Hematopoietic multipotent progenitor cell treated with erythropoietin and hydrocortisone succinate and interleukin-3 and kit ligand, for 8 days (in vitro differentiated cells): ENCODE data around the gene SRMS.
A peak's percentile ranks its signal among the peaks of the same experiment; 100 is the strongest.

Experiments
- DNase-seq: peaks from one replicate; pipeline ENCODE4 v3.0.0-alpha.2; 2015

The SRMS gene

GRCh38 chr20:63551068-63551467 is 3.5 kb upstream of the SRMS start:
- DNase-seq: no peak

DNA sequence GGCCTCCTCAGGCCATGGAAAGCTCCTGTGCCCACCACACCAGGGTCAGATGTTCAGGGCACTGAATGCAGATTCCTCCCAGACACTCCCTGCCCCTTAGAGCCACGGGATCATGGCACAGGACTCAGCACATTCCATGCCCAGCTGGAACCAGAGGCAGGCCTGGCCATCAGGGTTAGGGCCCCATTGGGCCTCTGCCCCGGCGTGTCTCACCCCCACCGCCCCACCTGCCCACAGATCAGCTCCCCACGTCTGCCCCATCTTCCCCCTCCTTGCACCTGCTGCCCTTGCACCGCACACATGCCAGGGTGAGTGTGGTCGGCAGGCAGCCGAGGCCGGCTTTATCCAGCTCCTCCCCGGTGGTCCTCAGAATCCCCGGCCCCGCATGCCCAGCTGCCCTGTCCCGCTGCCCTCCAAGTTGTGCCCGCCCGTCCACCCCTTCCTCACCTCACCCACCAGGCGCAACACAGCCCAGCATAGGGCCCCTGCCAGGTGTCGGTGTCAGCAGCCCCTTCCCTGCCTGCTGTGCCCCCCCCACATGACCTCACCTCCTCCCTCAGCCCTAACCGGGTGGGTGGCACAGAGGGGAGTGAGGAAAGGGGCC is 2.2 kb upstream of the SRMS start:
- no peak for DNase-seq

DNA sequence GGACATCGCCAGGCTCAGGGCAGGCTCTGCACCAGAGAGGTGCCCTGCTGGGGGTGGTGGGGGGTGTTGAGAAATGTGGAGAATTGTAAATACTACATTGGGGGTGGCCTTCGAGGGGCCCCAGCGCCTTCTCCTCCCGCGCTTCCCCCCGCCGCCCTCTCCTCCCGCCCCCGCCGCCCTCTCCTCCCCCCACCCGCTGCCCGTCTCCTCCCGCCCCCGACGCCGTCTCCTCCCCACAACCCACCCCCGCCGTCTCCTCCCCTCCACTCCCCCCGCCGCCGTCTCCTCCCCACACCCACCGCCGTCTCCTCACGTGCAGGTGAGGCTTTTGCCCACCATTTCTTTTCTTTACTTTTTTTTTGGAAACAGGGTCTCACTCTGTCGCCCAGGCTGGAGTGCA is 1.5 kb upstream of the SRMS start:
- no peak for DNase-seq

GRCh38 chr20:63548542-63548941 is 993 bp upstream of the SRMS start:
- no peak for DNase-seq

- DNase-seq: no peak
These were observed 409 bp downstream of the SRMS start for GRCh38 chr20:63546956-63547724.

GRCh38 chr20:63546256-63546955 is 1.1 kb downstream of the SRMS start:
- DNase-seq: no peak

- no peak for DNase-seq
These were observed 1.7 kb downstream of the SRMS start for GRCh38 chr20:63545814-63546213.

DNA sequence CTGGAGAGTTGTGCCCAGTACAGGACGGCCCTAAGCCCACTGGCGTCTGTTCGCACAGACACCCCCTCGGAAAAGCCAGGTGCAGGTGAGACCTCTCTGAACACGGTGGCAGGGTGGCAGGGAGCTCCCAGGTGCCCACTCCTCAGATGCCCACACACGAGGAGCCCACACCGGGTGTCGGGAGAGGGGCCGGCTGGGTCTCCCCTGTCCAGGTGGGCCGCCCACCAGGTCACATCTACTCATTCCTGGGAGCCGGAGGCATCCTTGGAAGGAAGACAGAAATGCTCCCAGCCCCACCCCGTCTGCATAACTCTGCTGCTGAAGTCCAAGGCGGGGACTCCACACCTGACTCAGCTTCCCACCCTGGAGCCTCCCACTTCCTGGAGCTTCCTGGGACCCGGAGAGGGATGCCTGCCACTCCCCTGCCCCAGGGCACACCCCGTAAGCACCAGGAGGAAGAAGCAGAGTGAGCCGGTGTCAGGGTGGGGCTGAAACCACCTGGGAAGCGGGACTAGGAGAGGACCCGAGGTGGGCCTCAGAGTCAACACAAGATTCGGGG is 2.5 kb downstream of the SRMS start:
- DNase-seq: no peak

- no peak for DNase-seq
These were observed 3.1 kb downstream of the SRMS start for GRCh38 chr20:63544241-63544957.

DNA sequence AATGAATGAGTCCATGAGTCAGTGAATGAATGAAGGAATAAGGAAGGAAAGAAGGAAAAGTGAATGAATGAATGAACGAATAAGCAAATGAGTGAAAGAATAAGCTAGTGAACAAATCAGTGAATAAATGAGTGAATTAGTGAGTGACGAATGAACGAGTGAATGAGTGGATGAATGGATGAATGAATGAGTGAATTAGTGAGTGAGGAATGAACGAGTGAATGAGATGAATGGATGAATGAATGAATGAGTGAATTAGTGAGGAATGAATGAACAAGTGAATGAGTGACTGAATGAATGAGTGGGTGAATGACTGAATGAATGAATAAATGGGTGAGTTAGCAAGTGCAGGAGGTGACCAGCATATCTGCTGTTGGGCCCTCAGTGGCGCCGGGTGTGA is 3.8 kb downstream of the SRMS start:
- no peak for DNase-seq

- no peak for DNase-seq
These were observed 4.4 kb downstream of the SRMS start for GRCh38 chr20:63543131-63543530.

DNA sequence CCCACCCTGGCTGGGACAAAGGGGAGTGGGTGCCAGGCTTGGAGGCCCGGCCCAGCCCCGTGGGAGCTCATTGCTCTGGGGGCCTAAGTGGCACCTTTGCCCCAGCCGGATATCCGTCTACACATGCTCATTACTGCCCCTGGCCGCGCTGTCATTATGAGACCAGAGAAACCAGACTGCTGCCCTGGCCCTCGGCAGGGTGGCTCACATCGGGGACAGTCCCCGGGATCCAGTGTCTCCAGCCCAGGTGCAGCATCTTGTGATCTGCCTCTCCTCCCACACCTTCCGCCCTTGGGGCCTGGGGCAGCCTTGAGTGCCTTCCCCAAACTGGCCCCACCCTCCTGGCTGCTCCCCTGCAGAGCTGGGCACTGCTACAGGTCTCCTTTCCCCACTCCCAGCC is 4.9 kb downstream of the SRMS start:
- DNase-seq: no peak

DNA sequence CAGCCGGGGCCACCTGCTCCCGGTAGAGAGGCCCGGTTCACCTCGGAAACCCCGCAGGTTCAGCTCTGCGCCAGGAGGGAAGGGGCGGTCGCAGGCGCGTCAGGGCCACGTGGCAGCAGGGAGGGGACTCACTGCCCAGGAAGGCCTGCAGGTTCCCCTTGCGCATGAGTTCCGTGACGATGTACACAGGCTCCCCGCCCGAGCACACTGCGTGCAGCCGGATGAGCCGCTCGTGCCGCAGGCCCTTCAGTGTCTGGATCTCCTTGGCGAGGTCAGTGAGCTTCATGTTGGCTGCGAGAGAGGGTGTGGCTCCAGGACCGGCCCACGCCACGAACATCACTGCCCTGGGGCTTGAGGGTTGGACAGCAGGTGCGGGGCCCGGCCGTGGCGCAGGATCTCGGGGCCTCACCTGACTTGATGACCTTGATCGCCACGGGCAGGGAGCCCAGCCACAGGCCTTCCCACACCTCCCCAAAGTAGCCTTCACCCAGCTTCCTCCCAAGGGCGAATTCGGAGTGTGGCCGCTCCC is 5.5 kb downstream of the SRMS start:
- DNase-seq: no peak

- DNase-seq: no peak
These were observed 6.2 kb downstream of the SRMS start for GRCh38 chr20:63541371-63541770.

DNA sequence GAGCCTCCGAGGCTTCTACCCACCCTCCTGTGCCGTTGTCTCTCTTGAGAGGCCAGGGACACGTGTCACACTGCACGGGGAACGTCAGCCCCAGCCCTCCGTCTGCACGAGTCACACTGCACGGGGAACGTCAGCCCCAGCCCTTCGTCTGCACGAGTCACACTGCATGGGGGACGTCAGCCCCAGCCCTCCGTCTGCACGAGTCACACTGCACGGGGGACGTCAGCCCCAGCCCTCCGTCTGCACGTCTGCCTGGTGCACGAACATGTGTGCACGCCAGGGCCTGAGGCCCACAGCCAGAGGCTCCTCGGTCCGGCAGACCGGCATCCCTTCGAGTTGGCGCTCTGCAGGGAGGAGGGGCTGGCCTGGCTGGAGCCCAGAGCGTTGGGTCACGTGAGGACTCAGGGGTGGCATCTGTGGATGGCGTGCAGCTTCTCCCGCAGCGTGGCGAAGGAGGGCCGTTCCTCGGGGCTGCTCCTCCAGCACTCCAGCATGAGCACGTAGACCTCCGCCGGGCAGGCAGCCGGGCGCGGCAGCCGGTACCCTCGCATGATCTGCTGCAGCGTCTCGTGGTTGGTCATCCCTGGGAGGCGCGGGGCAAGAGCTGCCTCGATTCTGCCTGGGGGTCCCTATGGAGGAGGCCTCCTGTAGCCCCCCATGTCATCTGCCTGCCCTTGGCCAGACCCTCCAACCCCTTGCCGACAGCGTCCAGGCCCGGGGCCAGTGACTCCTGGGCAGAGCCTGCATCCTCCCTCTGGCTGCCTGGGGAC is 6.9 kb downstream of the SRMS start:
- DNase-seq: no peak

DNA sequence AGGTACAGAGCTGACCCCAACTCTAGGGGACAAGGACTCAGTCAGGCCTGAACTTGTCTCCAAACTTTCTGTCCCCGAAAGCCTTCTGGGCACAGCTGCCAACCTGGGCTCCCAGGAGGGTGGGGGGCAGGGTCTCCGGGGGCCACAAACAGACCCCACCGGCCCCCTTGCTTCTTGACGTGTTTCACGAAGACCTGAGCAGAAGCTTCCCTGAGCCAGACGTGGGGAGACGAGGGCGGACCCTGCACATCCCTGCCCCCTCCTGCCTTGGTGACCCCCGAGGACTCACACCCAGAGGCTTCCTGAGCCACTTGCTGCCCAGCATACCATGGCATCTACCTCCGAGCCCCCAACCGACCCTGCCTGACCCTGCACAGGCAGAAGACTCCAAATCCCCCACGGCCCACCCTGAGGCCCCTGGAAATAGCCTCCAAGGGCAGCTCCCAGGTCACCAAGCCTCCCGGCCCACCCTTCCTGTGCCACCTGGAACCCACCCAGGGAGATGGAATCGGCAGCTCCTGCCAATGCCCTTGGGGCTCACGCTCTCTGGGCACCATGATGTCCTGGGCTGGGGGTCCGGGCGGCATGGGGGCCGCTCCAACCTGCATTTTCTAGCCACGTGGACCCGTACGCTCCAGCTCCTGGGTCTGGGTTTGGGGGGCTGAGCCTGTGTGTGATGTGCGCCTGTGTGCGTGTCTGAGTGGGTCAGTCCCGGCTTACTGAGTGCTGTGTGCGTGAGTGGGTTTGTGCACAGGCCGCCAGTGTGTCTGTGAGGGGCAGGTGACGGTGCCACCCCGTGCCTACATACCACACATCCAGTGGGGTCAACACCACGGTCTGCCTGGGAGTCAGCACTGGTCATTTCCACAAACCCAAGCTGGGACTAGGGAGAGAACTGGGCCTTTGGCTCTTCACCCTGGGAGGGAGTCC is 7.8 kb downstream of the SRMS start:
- DNase-seq: no peak

DNA sequence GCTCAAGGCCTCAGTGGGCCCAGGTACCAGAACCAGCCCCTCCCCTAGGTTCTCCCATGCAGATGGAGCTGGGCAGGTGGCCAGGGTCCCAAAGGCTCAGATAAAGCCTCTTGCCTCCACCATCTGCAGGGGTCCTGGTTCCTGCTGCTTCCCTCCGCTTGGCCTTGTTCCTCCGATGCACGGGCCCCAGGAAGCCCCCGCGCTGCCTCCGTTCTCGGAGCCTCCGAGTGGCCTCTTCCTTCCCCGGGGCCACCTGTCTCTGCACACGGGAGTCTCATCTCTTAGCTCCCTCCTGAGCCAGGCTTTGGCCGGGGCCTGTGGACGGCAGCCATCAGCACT is 8.5 kb downstream of the SRMS start:
- DNase-seq: no peak

- DNase-seq: no peak
These were observed 9.1 kb downstream of the SRMS start for GRCh38 chr20:63538204-63539091.

GRCh38 chr20:63537525-63538203 is 9.9 kb downstream of the SRMS start:
- peak; percentile 95 for DNase-seq
